ENCODE measurements around the gene POC1B. TPM values are rescaled to one million over a fixed set of nuclear protein-coding genes. Genes with fewer than 3 reads are reported as not detected.

POC1B gene
- total and polyA plus RNA-seq, 11 donors = 3.3 to 12.4 (median 8.5) TPM

DNA sequence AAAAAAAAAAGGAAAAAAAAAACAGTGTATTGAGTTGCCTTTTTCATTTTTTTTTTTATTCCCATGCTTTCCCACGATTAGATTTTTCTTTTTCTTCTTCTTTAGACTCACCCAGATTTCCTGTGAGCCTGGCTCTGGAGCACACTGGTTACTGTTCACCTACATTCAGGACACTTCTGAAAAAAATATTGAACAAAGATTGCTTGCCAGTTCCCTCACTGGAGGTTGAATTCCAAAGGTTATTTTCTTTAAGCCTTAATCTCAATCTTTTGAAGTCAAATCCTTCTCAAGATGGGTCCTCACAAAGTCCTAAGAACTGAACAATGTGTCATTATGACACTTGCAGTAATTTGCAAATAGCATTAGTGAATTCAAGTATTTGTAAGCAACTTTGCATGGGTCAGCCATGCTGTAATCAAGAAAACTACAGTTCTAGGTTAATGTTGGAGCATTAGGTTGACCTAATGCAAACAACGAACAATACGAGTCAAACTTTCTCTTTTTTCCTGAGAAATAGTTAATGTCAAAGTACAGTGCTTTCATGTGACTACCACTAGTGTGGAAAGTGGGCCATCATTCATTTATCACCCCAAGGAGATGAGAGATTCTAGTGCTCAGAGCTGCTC, 124.3 kb downstream of the POC1B start:
- no peaks in the 10 kb centered on the region for H3K9me3 ChIP-seq
- intact Hi-C loops (cut with DNase I) = no loop called here
- DNase-seq = no peak
- peaks cover 0 to 15% (median 0%) of the 10 kb centered on the region in 12 donors for H3K4me1 ChIP-seq
- no peaks in the 10 kb centered on the region for H3K36me3 ChIP-seq
- TF ChIP-seq POLR2A (IDR thresholded peaks at IDR 0.05) = no peak
- TF ChIP-seq, protein P1, sequence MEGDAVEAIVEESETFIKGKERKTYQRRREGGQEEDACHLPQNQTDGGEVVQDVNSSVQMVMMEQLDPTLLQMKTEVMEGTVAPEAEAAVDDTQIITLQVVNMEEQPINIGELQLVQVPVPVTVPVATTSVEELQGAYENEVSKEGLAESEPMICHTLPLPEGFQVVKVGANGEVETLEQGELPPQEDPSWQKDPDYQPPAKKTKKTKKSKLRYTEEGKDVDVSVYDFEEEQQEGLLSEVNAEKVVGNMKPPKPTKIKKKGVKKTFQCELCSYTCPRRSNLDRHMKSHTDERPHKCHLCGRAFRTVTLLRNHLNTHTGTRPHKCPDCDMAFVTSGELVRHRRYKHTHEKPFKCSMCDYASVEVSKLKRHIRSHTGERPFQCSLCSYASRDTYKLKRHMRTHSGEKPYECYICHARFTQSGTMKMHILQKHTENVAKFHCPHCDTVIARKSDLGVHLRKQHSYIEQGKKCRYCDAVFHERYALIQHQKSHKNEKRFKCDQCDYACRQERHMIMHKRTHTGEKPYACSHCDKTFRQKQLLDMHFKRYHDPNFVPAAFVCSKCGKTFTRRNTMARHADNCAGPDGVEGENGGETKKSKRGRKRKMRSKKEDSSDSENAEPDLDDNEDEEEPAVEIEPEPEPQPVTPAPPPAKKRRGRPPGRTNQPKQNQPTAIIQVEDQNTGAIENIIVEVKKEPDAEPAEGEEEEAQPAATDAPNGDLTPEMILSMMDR (IDR thresholded peaks at IDR 0.05) = no peak
- H3K4me3 ChIP-seq = no peak overlapping the region
- ATAC-seq = no peak
- no peaks in the 10 kb centered on the region for H3K27me3 ChIP-seq
- no peak overlapping the region for H3K27ac ChIP-seq
- WGBS, 4 donors = 78 to 84% (median 82%) methylated on average over 3 of the region's 3 CpGs

DNA sequence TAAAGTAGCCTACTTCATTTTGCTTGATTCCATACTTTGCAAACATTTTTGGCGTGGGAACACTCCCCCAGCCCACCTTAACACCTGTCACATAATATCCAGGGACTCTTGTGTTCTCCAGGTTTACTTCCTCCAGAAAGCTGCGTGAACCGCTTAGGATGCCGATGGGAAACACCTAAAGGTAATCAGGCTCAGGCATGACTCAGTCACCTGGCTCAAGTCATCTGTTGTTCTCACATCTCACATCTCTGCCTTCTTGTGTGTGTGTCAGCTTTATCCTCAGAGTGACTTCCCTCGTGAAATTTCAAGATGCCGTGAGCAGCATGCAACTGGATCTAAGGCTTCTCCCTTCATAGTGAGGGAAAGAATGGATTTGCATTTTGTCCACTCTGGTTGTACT, 125.4 kb downstream of the POC1B start:
- TF ChIP-seq POLR2A (IDR thresholded peaks at IDR 0.05) = no peak
- TF ChIP-seq, protein P1 (IDR thresholded peaks at IDR 0.05) = no peak
- Histone ChIP-seq H3K36me3 (no peaks in the 10 kb centered on the region), H3K9me3 (no peaks in the 10 kb centered on the region), H3K4me1 (peaks cover 0 to 8% (median 0%) of the 10 kb centered on the region in 12 donors), H3K27me3 (no peaks in the 10 kb centered on the region), H3K27ac (no peak overlapping the region), H3K4me3 (no peak overlapping the region)
- DNase-seq = no peak
- WGBS, 4 donors = 95 to 99% (median 98%) methylated on average over 6 of the region's 6 CpGs
- intact Hi-C loops (cut with DNase I) = no loop called here
- ATAC-seq = no peak

DNA sequence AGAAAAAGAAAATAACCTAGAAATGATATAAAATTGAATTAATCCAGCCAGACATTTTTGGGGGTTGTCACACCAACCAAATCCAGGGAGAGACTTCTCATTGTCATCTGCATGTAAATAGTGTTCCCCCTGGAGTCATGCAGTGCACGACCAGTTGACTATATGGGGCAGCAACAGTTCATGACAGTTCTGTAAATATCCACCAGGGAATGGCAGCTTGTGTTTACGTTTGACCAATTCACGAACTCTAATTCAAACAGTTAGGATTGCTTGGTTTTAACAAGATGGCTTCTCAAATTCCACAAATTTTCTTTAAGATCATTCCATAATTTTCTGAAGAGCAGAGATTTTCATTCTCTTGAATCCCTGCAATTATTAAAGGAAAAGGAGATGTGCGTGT, 130.1 kb downstream of the POC1B start:
- TF ChIP-seq, protein P1 (IDR thresholded peaks at IDR 0.05) = no peak
- TF ChIP-seq POLR2A (IDR thresholded peaks at IDR 0.05) = no peak
- no peak for DNase-seq
- 73 to 88% (median 83%) methylated on average over 4 of the region's 4 CpGs for WGBS, 4 donors
- Histone ChIP-seq H3K9me3 (no peaks in the 10 kb centered on the region), H3K36me3 (no peaks in the 10 kb centered on the region), H3K27ac (no peak overlapping the region), H3K4me1 (peaks cover 0 to 41% (median 6%) of the 10 kb centered on the region in 12 donors), H3K27me3 (no peaks in the 10 kb centered on the region), H3K4me3 (no peak overlapping the region)
- no peak for ATAC-seq
- intact Hi-C loops (cut with DNase I) = loop anchor here in 1 of 10 donors (10.0 kb wide), 1 partner anchor 59 kb away; no protein-coding TSS in a partner anchor

DNA sequence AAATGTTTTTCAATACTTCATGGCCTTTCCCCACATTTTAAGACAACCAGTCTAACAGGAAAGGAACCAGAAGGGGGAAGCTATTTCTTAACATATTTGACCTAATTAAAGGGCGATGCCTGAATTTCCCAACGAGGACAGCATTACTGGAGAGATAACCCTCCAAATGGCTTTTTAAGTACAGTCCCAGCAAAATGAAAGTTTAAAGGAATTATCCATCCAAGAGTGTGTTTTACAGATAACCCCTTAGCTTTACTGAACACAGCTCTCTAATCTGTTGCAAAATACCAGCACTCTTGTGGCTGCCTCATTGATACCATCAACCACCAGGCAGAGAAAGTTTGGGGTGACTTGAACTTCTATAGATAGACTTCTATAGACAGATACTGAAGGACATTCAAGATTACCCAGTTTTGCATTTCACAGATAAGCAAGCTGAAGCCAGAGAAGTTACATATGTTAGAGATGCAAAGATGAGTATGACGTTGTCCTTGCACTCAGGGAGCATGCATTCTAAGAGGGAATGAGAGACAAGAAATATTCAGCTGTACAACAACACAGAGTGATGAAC, 132.2 kb downstream of the POC1B start:
- 58 to 79% (median 63%) methylated on average over 3 of the region's 3 CpGs for WGBS, 4 donors
- H3K27me3 ChIP-seq = no peaks in the 10 kb centered on the region
- intact Hi-C loops (cut with DNase I) = loop anchor here in 2 of 10 donors (5.0 to 10.0 kb wide), 2 partner anchors 41 to 61 kb away; partner anchors contain the start of gene DUSP6 (in 1 of the 2)
- H3K36me3 ChIP-seq = no peaks in the 10 kb centered on the region
- TF ChIP-seq POLR2A (IDR thresholded peaks at IDR 0.05) = no peak
- TF ChIP-seq, protein P1 (IDR thresholded peaks at IDR 0.05) = no peak
- peak overlapping the region in 1 of 12 donors; percentile 25 for H3K27ac ChIP-seq
- H3K9me3 ChIP-seq = no peaks in the 10 kb centered on the region
- ATAC-seq (no peak), DNase-seq (no peak)
- H3K4me3 ChIP-seq = no peak overlapping the region
- H3K4me1 ChIP-seq = peaks cover 0 to 57% (median 21%) of the 10 kb centered on the region in 12 donors
